Measurements from ENCODE around the gene TNPO2. TPM values are rescaled to one million over a fixed set of nuclear protein-coding genes. Genes with fewer than 3 reads are reported as not detected.

Gene TNPO2
- total RNA-seq, 1 experiment from 2014 or later = 105 TPM

- TF ChIP-seq, protein P1, sequence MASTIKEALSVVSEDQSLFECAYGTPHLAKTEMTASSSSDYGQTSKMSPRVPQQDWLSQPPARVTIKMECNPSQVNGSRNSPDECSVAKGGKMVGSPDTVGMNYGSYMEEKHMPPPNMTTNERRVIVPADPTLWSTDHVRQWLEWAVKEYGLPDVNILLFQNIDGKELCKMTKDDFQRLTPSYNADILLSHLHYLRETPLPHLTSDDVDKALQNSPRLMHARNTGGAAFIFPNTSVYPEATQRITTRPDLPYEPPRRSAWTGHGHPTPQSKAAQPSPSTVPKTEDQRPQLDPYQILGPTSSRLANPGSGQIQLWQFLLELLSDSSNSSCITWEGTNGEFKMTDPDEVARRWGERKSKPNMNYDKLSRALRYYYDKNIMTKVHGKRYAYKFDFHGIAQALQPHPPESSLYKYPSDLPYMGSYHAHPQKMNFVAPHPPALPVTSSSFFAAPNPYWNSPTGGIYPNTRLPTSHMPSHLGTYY (CRISPR knock-in tag; IDR thresholded peaks at IDR 0.05) = 0 out of 2 replicates have a peak, but pooled peaks have one; percentile 62
- TF ChIP-seq, protein P2, sequence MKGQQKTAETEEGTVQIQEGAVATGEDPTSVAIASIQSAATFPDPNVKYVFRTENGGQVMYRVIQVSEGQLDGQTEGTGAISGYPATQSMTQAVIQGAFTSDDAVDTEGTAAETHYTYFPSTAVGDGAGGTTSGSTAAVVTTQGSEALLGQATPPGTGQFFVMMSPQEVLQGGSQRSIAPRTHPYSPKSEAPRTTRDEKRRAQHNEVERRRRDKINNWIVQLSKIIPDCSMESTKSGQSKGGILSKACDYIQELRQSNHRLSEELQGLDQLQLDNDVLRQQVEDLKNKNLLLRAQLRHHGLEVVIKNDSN (CRISPR knock-in tag; IDR thresholded peaks at IDR 0.05) = peak; percentile 99
- TF ChIP-seq, protein P3, sequence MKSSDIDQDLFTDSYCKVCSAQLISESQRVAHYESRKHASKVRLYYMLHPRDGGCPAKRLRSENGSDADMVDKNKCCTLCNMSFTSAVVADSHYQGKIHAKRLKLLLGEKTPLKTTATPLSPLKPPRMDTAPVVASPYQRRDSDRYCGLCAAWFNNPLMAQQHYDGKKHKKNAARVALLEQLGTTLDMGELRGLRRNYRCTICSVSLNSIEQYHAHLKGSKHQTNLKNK (CRISPR knock-in tag; IDR thresholded peaks at IDR 0.05) = peak; percentile 57; the same call in 1 of the 2 replicates
- no peak for TF ChIP-seq ZNF263 (CRISPR knock-in tag; IDR thresholded peaks at IDR 0.05; ENCODE audit: low read depth)
- TF ChIP-seq CREM (CRISPR knock-in tag; IDR thresholded peaks at IDR 0.05) = no peak
- TF ChIP-seq TEAD1 (CRISPR knock-in tag; IDR thresholded peaks at IDR 0.05) = no peak
- TF ChIP-seq NR1H2 (CRISPR knock-in tag; IDR thresholded peaks at IDR 0.05) = no peak
- TF ChIP-seq ZNF532 (CRISPR knock-in tag; IDR thresholded peaks at IDR 0.05; ENCODE audit: borderline replicate concordance) = peak; percentile 37; the same call in 1 of the 2 replicates
- TF ChIP-seq RELA (CRISPR knock-in tag; IDR thresholded peaks at IDR 0.05; ENCODE audit: borderline replicate concordance) = no peak
- no peak for TF ChIP-seq GABPB1 (CRISPR knock-in tag; IDR thresholded peaks at IDR 0.05)
- TF ChIP-seq GRHL2 (CRISPR knock-in tag; IDR thresholded peaks at IDR 0.05; ENCODE audit: insufficient replicate concordance, severe bottlenecking) = no peak
- TF ChIP-seq NFE2L1 (CRISPR knock-in tag; IDR thresholded peaks at IDR 0.05) = no peak
- TF ChIP-seq, protein P4, sequence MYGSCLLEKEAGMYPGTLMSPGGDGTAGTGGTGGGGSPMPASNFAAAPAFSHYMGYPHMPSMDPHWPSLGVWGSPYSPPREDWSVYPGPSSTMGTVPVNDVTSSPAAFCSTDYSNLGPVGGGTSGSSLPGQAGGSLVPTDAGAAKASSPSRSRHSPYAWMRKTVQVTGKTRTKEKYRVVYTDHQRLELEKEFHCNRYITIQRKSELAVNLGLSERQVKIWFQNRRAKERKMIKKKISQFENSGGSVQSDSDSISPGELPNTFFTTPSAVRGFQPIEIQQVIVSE (CRISPR knock-in tag; IDR thresholded peaks at IDR 0.05; ENCODE audit: borderline replicate concordance) = no peak
- no peak for TF ChIP-seq GTF2I (CRISPR knock-in tag; conservative IDR thresholded peaks at IDR 0.05)
- TF ChIP-seq ETV6 (CRISPR knock-in tag; IDR thresholded peaks at IDR 0.05) = peak; percentile 57; the same call in 1 of the 2 replicates
- TF ChIP-seq KAT7 (CRISPR knock-in tag; IDR thresholded peaks at IDR 0.05; ENCODE audit: borderline replicate concordance) = no peak
- no peak for TF ChIP-seq JAZF1 (CRISPR knock-in tag; IDR thresholded peaks at IDR 0.05)
- TF ChIP-seq IRF1 (CRISPR knock-in tag; IDR thresholded peaks at IDR 0.05) = no peak
- no peak for TF ChIP-seq ELF4 (CRISPR knock-in tag; IDR thresholded peaks at IDR 0.05; ENCODE audit: low read depth)
- peak; percentile 16; the same call in 1 of the 2 replicates for TF ChIP-seq FOXK1 (CRISPR knock-in tag; IDR thresholded peaks at IDR 0.05)
Observed at GRCh38 chr19:12736995-12737834, 13.5 kb upstream of the TNPO2 start, which contains the start of gene GET3 (continued).

Measured in WTC11 (cell line).